Natural killer cell (primary cell): ENCODE measurements around the gene RUNX3. TPM values are rescaled to one million over a fixed set of nuclear protein-coding genes. Genes with fewer than 3 reads are reported as not detected.

Experiments used
- ATAC-seq, 3 donors: fragments of 150-1000 bp in 2 of 3; fragments of 200-7000 bp in 1 of 3; cut with Tn5 transposase; 1 replicate in 1 of 3; 2 replicates in 2 of 3; pipeline ENCODE4 v1.10.0; 2021; ENCODE audit warnings: mild to moderate bottlenecking in 2 of 3, moderate library complexity in 2 of 3
- DNase-seq, 2 donors: peaks; one replicate each; pipeline versions ENCODE4 v3.0.0 to v3.0.0-alpha.2; 2013 to 2021; ENCODE audit warnings: mixed read lengths in 1 of 2
- H3K27ac ChIP-seq: one replicate; pipeline ENCODE4 v1.5.1; 2013; ENCODE audit warnings: mild to moderate bottlenecking, low read length
- H3K27me3 ChIP-seq: one replicate; pipeline ENCODE4 v1.6.1; 2013; ENCODE audit warnings: low read length; ENCODE audit not compliant: control insufficient read depth, insufficient read depth
- H3K36me3 ChIP-seq: one replicate; pipeline ENCODE4 v1.6.1; 2013; ENCODE audit warnings: low read length; ENCODE audit not compliant: control insufficient read depth, insufficient read depth
- H3K4me1 ChIP-seq: one replicate; pipeline ENCODE4 v1.6.1; 2013; ENCODE audit warnings: low read length; ENCODE audit not compliant: control insufficient read depth, insufficient read depth
- H3K4me3 ChIP-seq: one replicate; pipeline ENCODE4 v1.5.1; 2013; ENCODE audit warnings: low read length
- H3K9me3 ChIP-seq: one replicate; pipeline ENCODE4 v1.6.1; 2013; ENCODE audit warnings: low read length; ENCODE audit not compliant: control insufficient read depth, insufficient read depth
- H3K27ac Mint-ChIP-seq, 2 donors: one replicate each; pipeline ENCODE4 v1.8.0; 2022; ENCODE audit warnings: mild to moderate bottlenecking in 2 of 2, mixed read lengths in 2 of 2, moderate library complexity in 1 of 2
- H3K27me3 Mint-ChIP-seq, 2 donors: one replicate each; pipeline ENCODE4 v1.8.0; 2022; ENCODE audit warnings: low read depth in 2 of 2, mixed read lengths in 2 of 2
- H3K36me3 Mint-ChIP-seq: one replicate; pipeline ENCODE4 v1.8.0; 2022; ENCODE audit warnings: mixed read lengths
- H3K4me1 Mint-ChIP-seq, 2 donors: one replicate each; pipeline ENCODE4 v1.8.0; 2022; ENCODE audit warnings: mixed read lengths in 2 of 2
- H3K4me3 Mint-ChIP-seq: one replicate; pipeline ENCODE4 v1.8.0; 2022; ENCODE audit warnings: mild to moderate bottlenecking, moderate library complexity, mixed read lengths
- H3K9me3 Mint-ChIP-seq, 2 donors: one replicate each; pipeline ENCODE4 v1.8.0; 2022; ENCODE audit warnings: mixed read lengths in 2 of 2
- CTCF ChIP-seq: fragments of 200-600 bp; IDR thresholded peaks from one replicate; pipeline ENCODE4 v1.8.0; 2022; ENCODE audit warnings: antibody characterized with exemption
- WGBS: methylation state at CpG from one replicate; pipeline ENCODE4 v1.1.7; 2013; ENCODE audit warnings: missing lambda C conversion rate; ENCODE audit not compliant: insufficient coverage; 5-methylcytosine and 5-hydroxymethylcytosine counted together
- intact Hi-C: fragments of 100-400 bp; cut with micrococcal nuclease; formaldehyde crosslinking; loops from one replicate; pipeline ENCODE4 v1.14.2; 2022
- total RNA-seq, 4 donors: library from RNA; stranded (reverse); fragments of 120-200 nt in 1 of 4; gene quantifications; one replicate each; pipeline versions ENCODE4 v1.2.3 to v1.2.4, GENCODE V29; 2013 to 2022

Gene RUNX3
- total RNA-seq, 3 donors from 2014 or later (not counting 1 experiment from before 2014, with no cell fraction given), result 537 to 630 (median 601) TPM

GRCh38 chr1:24936684-24937083 lies 6.6 kb upstream of the RUNX3 start:
- Histone ChIP-seq H3K9me3 (no peaks in the 10 kb centered on the region), H3K4me3 (no peak overlapping the region), H3K27me3 (no peaks in the 10 kb centered on the region), H3K36me3 (peaks cover 4% of the 10 kb centered on the region), H3K4me1 (peaks cover 33% of the 10 kb centered on the region), H3K27ac (no peak overlapping the region)
- no peak for TF ChIP-seq CTCF
- Mint-ChIP-seq H3K9me3 (no peaks in the 10 kb centered on the region), H3K36me3 (no peaks in the 10 kb centered on the region), H3K27me3 (peaks cover 0 to 12% of the 10 kb centered on the region in 2 donors), H3K4me3 (no peak overlapping the region), H3K4me1 (peaks cover 16 to 18% of the 10 kb centered on the region in 2 donors), H3K27ac (no peak overlapping the region)
- intact Hi-C loops, result no loop called here
- ATAC-seq (no peak), DNase-seq (no peak)
- 98% methylated on average over 11 of the region's 11 CpGs for WGBS

GRCh38 chr1:24935615-24936484 lies 5.8 kb upstream of the RUNX3 start:
- intact Hi-C loops, result no loop called here
- peaks cover 4% of the 10 kb centered on the region for H3K36me3 ChIP-seq
- H3K4me1 ChIP-seq, result peaks cover 42% of the 10 kb centered on the region
- Mint-ChIP-seq H3K27me3 (peaks cover 0 to 12% of the 10 kb centered on the region in 2 donors), H3K4me3 (no peak overlapping the region), H3K27ac (no peak overlapping the region), H3K4me1 (peaks cover 19 to 25% of the 10 kb centered on the region in 2 donors), H3K36me3 (no peaks in the 10 kb centered on the region), H3K9me3 (no peaks in the 10 kb centered on the region)
- no peaks in the 10 kb centered on the region for H3K27me3 ChIP-seq
- no peak for TF ChIP-seq CTCF
- no peak overlapping the region for H3K4me3 ChIP-seq
- peak in 1 of 2 donors; percentile 27 for DNase-seq
- WGBS, result 89% methylated on average over 13 of the region's 13 CpGs
- H3K9me3 ChIP-seq, result no peaks in the 10 kb centered on the region
- no peak for ATAC-seq
- H3K27ac ChIP-seq, result no peak overlapping the region

GRCh38 chr1:24935196-24935526 lies 5.1 kb upstream of the RUNX3 start:
- no peak for TF ChIP-seq CTCF
- Histone ChIP-seq H3K9me3 (no peaks in the 10 kb centered on the region), H3K36me3 (peaks cover 4% of the 10 kb centered on the region), H3K4me1 (peaks cover 47% of the 10 kb centered on the region), H3K27ac (no peak overlapping the region), H3K27me3 (no peaks in the 10 kb centered on the region), H3K4me3 (no peak overlapping the region)
- Mint-ChIP-seq H3K9me3 (no peaks in the 10 kb centered on the region), H3K27me3 (peaks cover 0 to 12% of the 10 kb centered on the region in 2 donors), H3K4me3 (no peak overlapping the region), H3K36me3 (no peaks in the 10 kb centered on the region), H3K27ac (no peak overlapping the region), H3K4me1 (peaks cover 24 to 31% of the 10 kb centered on the region in 2 donors)
- no peak for DNase-seq
- 74% methylated on average over 5 of the region's 11 CpGs for WGBS
- intact Hi-C loops, result no loop called here
- no peak for ATAC-seq
